ENCODE data around the gene DISP2.

- TF ChIP-seq POLR2A (IDR thresholded peaks at IDR 0.05) = no peak
- no peak for TF ChIP-seq CTCF (IDR thresholded peaks at IDR 0.05)
- TF ChIP-seq POLR2AphosphoS5 (IDR thresholded peaks at IDR 0.05) = no peak
Observed at GRCh38 chr15:40314723-40315276, 43.2 kb upstream of the DISP2 start.
